HepG2 (cell line): ENCODE data around the gene ZNF384. TPM values are rescaled to one million over a fixed set of nuclear protein-coding genes. Genes with fewer than 3 reads are reported as not detected.

ENCODE experiments used
- CENPX ChIP-seq: sonication (generic); formaldehyde crosslinking; IDR thresholded peaks from 2 replicates; pipeline ENCODE4 v1.9.0; 2021; ENCODE audit warnings: mild to moderate bottlenecking, missing genetic modification reagents, moderate library complexity
- CREBL2 ChIP-seq: sonication (generic); formaldehyde crosslinking; IDR thresholded peaks from 2 replicates; pipeline ENCODE4 v1.8.1; 2023; ENCODE audit warnings: missing genetic modification reagents, mild to moderate bottlenecking, borderline replicate concordance
- FUBP1 ChIP-seq: sonication (generic); formaldehyde crosslinking; IDR thresholded peaks from 2 replicates; pipeline ENCODE4 v1.5.1; 2020; ENCODE audit warnings: missing genetic modification reagents, mild to moderate bottlenecking, borderline replicate concordance
- GLI4 ChIP-seq: sonication (generic); formaldehyde crosslinking; IDR thresholded peaks from 2 replicates; pipeline ENCODE4 v1.5.1; 2020; ENCODE audit warnings: missing genetic modification reagents, mild to moderate bottlenecking, moderate library complexity, borderline replicate concordance
- IKZF1 ChIP-seq: fragments of 450-650 bp; IDR thresholded peaks from 2 replicates; pipeline ENCODE4 v1.7.1; 2016
- JUN ChIP-seq: sonication (generic); formaldehyde crosslinking; IDR thresholded peaks from 2 replicates; pipeline ENCODE4 v1.4.0; 2020; ENCODE audit warnings: mild to moderate bottlenecking, missing genetic modification reagents
- PHF5A ChIP-seq: IDR thresholded peaks from one replicate; pipeline ENCODE4 v1.6.1; 2018; ENCODE audit warnings: low read depth, missing genetic modification reagents; ENCODE audit not compliant: unreplicated experiment
- PITX1 ChIP-seq: sonication (generic); formaldehyde crosslinking; IDR thresholded peaks from 2 replicates; pipeline ENCODE4 v1.5.1; 2020; ENCODE audit warnings: mild to moderate bottlenecking, missing genetic modification reagents
- SRF ChIP-seq: IDR thresholded peaks from 2 replicates; pipeline ENCODE4 v1.6.1; 2011; ENCODE audit warnings: mild to moderate bottlenecking, low read depth, low read length, moderate library complexity
- YEATS4 ChIP-seq: sonication (generic); formaldehyde crosslinking; IDR thresholded peaks from 2 replicates; pipeline ENCODE4 v1.4.0; 2020; ENCODE audit warnings: missing genetic modification reagents, borderline replicate concordance
- ZBTB37 ChIP-seq: sonication (generic); formaldehyde crosslinking; IDR thresholded peaks from 2 replicates; pipeline ENCODE4 v1.4.0; 2020; ENCODE audit warnings: mild to moderate bottlenecking, missing genetic modification reagents
- ZBTB4 ChIP-seq: sonication (generic); formaldehyde crosslinking; IDR thresholded peaks from 2 replicates; pipeline ENCODE4 v1.4.0; 2020; ENCODE audit warnings: missing genetic modification reagents, mild to moderate bottlenecking, borderline replicate concordance
- ZNF20 ChIP-seq: sonication (generic); formaldehyde crosslinking; IDR thresholded peaks from 2 replicates; pipeline ENCODE4 v1.4.0; 2020; ENCODE audit warnings: mild to moderate bottlenecking, moderate library complexity, missing genetic modification reagents
- ZNF274 ChIP-seq: sonication (generic); formaldehyde crosslinking; IDR thresholded peaks from 2 replicates; pipeline ENCODE4 v1.5.1; 2020; ENCODE audit warnings: mild to moderate bottlenecking, missing genetic modification reagents
- ZNF468 ChIP-seq: sonication (generic); formaldehyde crosslinking; IDR thresholded peaks from 2 replicates; pipeline ENCODE4 v1.8.0; 2022; ENCODE audit warnings: mild to moderate bottlenecking, moderate library complexity, missing genetic modification reagents
- ZNF556 ChIP-seq: sonication (generic); formaldehyde crosslinking; IDR thresholded peaks from 2 replicates; pipeline ENCODE4 v1.4.0; 2020; ENCODE audit warnings: mild to moderate bottlenecking, missing genetic modification reagents, borderline replicate concordance
- ZNF569 ChIP-seq: sonication (generic); formaldehyde crosslinking; IDR thresholded peaks from 2 replicates; pipeline ENCODE4 v1.5.0; 2020; ENCODE audit warnings: mild to moderate bottlenecking, missing genetic modification reagents, moderate library complexity, borderline replicate concordance
- ZNF770 ChIP-seq: sonication (generic); formaldehyde crosslinking; IDR thresholded peaks from 2 replicates; pipeline ENCODE4 v1.5.0; 2020; ENCODE audit warnings: mild to moderate bottlenecking, missing genetic modification reagents
- ZNF788 ChIP-seq: sonication (generic); formaldehyde crosslinking; IDR thresholded peaks from 2 replicates; pipeline ENCODE4 v1.5.0; 2020; ENCODE audit warnings: mild to moderate bottlenecking, missing genetic modification reagents, borderline replicate concordance
- polyA plus RNA-seq, 8 experiments: library from polyadenylated mRNA; depleted of rRNA in 3 of 8; stranded (reverse) in 7 of 8; unstranded in 1 of 8; fragments of >200 nt; fragmentation: Illumina TruSeq in 4 of 8; extraction: Trizol in 4 of 8; gene quantifications; 2 replicates each; pipeline versions ENCODE4 v1.2.1 to v1.2.3, GENCODE V29; 2011 to 2016; ENCODE audit warnings: low read depth in 4 of 8, missing spikeins in 1 of 8, mixed read lengths in 1 of 8; ENCODE audit not compliant: insufficient read depth in 1 of 8
- total RNA-seq, 5 experiments: library from RNA; depleted of rRNA; stranded (reverse); fragments of >200 nt; fragmentation: Illumina TruSeq; extraction: Trizol; gene quantifications; 2 replicates each; pipeline ENCODE4 v1.2.3, GENCODE V29; 2016; ENCODE audit warnings: low read depth in 1 of 5

Gene ZNF384
- total and polyA plus RNA-seq, 2 of the 13 experiments (the other 11 are each of a cell fraction or from before 2014, with no cell fraction given) = 23.6 to 55.3 TPM

GRCh38 chr12:6723607-6724408 is 34.6 kb upstream of the ZNF384 start, which contains the start of gene COPS7A (continued):
- TF ChIP-seq ZBTB37 (CRISPR knock-in tag) = peak; percentile 55; the same call in 1 of the 2 replicates
- peak; percentile 19; the same call in 1 of the 2 replicates for TF ChIP-seq JUN (CRISPR knock-in tag)
- peak; percentile 89 for TF ChIP-seq ZNF274 (CRISPR knock-in tag)
- no peak for TF ChIP-seq IKZF1
- 0 out of 2 replicates have a peak, but pooled peaks have one; percentile 73 for TF ChIP-seq ZNF468 (CRISPR knock-in tag)
- peak; percentile 93 for TF ChIP-seq YEATS4 (CRISPR knock-in tag)
- TF ChIP-seq ZNF556 (CRISPR knock-in tag) = peak; percentile 83; the same call in 1 of the 2 replicates
- TF ChIP-seq PHF5A (CRISPR knock-in tag) = peak; percentile 47
- peak; percentile 63; the same call in 1 of the 2 replicates for TF ChIP-seq ZBTB4 (CRISPR knock-in tag)
- TF ChIP-seq CENPX (CRISPR knock-in tag) = no peak
- TF ChIP-seq FUBP1 = no peak
- peak; percentile 65; the same call in 1 of the 2 replicates for TF ChIP-seq ZNF770 (CRISPR knock-in tag)
- peak; percentile 75; the same call in 1 of the 2 replicates for TF ChIP-seq CREBL2 (CRISPR knock-in tag)
- no peak for TF ChIP-seq PITX1
- TF ChIP-seq ZNF20 = no peak
- TF ChIP-seq SRF = 0 out of 2 replicates have a peak, but pooled peaks have one; percentile 13
- no peak for TF ChIP-seq GLI4 (CRISPR knock-in tag)
- peak; percentile 97; the same call in 1 of the 2 replicates for TF ChIP-seq ZNF788 (CRISPR knock-in tag)
- no peak for TF ChIP-seq ZNF569 (CRISPR knock-in tag)
